Vagina (tissue), 2 donors: ENCODE data around the gene TSPAN9.

ENCODE experiments used
- CTCF ChIP-seq, 3 experiments: fragments of 450-650 bp in 2 of 3; fragments of 200-600 bp in 1 of 3; sonication (generic) in 1 of 3; IDR thresholded peaks; one replicate each; pipeline ENCODE4 v1.5.1; 2017 to 2019; ENCODE audit warnings: antibody characterized with exemption in 3 of 3, mild to moderate bottlenecking in 2 of 3, moderate library complexity in 2 of 3
- POLR2A ChIP-seq, 2 donors: fragments of 450-650 bp; IDR thresholded peaks; one replicate each; pipeline ENCODE4 v1.6.1; 2017; ENCODE audit warnings: antibody characterized with exemption in 2 of 2, mild to moderate bottlenecking in 2 of 2, moderate library complexity in 2 of 2
- POLR2AphosphoS5 ChIP-seq, 2 donors: sonication (generic); formaldehyde crosslinking; IDR thresholded peaks; one replicate each; pipeline ENCODE4 v1.9.0; 2017; ENCODE audit warnings: antibody characterized with exemption in 2 of 2, mild to moderate bottlenecking in 2 of 2, low read depth in 1 of 2; ENCODE audit not compliant: insufficient read depth in 1 of 2

GRCh38 chr12:3259973-3260372, 182.8 kb downstream of the TSPAN9 start:
- TF ChIP-seq CTCF (IDR thresholded peaks at IDR 0.05) (no peak), POLR2AphosphoS5 (IDR thresholded peaks at IDR 0.05; ENCODE audit: insufficient read depth in 1 of 2, low read depth in 1 of 2) (no peak), POLR2A (IDR thresholded peaks at IDR 0.05) (no peak)
